KOPT-K1 (cell line): ENCODE measurements around the gene ACER3.

ENCODE experiments used
- H3K27ac ChIP-seq: fragments of 200-600 bp; sonication (generic); 2 replicates; pipeline ENCODE4 v1.5.1; 2016; ENCODE audit warnings: antibody characterized with exemption, mild to moderate bottlenecking, low read depth, low read length; ENCODE audit not compliant: poor library complexity, severe bottlenecking
- H3K36me3 ChIP-seq: fragments of 200-600 bp; sonication (generic); 2 replicates; pipeline ENCODE4 v1.5.1; 2017; ENCODE audit warnings: antibody characterized with exemption, mild to moderate bottlenecking, low read length, moderate library complexity; ENCODE audit not compliant: insufficient read depth
- H3K9me3 ChIP-seq: fragments of 200-600 bp; sonication (generic); 2 replicates; pipeline ENCODE4 v1.5.1; 2017; ENCODE audit warnings: antibody characterized with exemption, low read length, mild to moderate bottlenecking; ENCODE audit not compliant: insufficient read depth, poor library complexity, severe bottlenecking

Gene ACER3

GRCh38 chr11:76831686-76832310 lies 28.9 kb upstream of the ACER3 start:
- H3K27ac ChIP-seq, result no peak overlapping the region
- no peaks in the 10 kb centered on the region for H3K36me3 ChIP-seq
- H3K9me3 ChIP-seq, result no peaks in the 10 kb centered on the region

GRCh38 chr11:76832361-76832760 lies 28.4 kb upstream of the ACER3 start:
- Histone ChIP-seq H3K27ac (no peak overlapping the region), H3K36me3 (no peaks in the 10 kb centered on the region), H3K9me3 (no peaks in the 10 kb centered on the region)

- Histone ChIP-seq H3K36me3 (no peaks in the 10 kb centered on the region), H3K9me3 (no peaks in the 10 kb centered on the region), H3K27ac (no peak overlapping the region)
Measured at GRCh38 chr11:76834151-76834550, 26.6 kb upstream of the ACER3 start.

- H3K27ac ChIP-seq, result no peak overlapping the region
- no peaks in the 10 kb centered on the region for H3K9me3 ChIP-seq
- H3K36me3 ChIP-seq, result no peaks in the 10 kb centered on the region
Measured at GRCh38 chr11:76835036-76835435, 25.7 kb upstream of the ACER3 start.

- H3K27ac ChIP-seq, result no peak overlapping the region
- no peaks in the 10 kb centered on the region for H3K36me3 ChIP-seq
- H3K9me3 ChIP-seq, result no peaks in the 10 kb centered on the region
Measured at GRCh38 chr11:76835928-76836612, 24.6 kb upstream of the ACER3 start.

GRCh38 chr11:76836613-76837291 lies 24.0 kb upstream of the ACER3 start:
- H3K36me3 ChIP-seq, result no peaks in the 10 kb centered on the region
- H3K9me3 ChIP-seq, result no peaks in the 10 kb centered on the region
- H3K27ac ChIP-seq, result no peak overlapping the region

GRCh38 chr11:76837696-76838677 lies 22.7 kb upstream of the ACER3 start:
- Histone ChIP-seq H3K27ac (no peak overlapping the region), H3K9me3 (no peaks in the 10 kb centered on the region), H3K36me3 (no peaks in the 10 kb centered on the region)

- Histone ChIP-seq H3K27ac (no peak overlapping the region), H3K36me3 (no peaks in the 10 kb centered on the region), H3K9me3 (no peaks in the 10 kb centered on the region)
Measured at GRCh38 chr11:76838678-76839068, 22.0 kb upstream of the ACER3 start.

- no peaks in the 10 kb centered on the region for H3K36me3 ChIP-seq
- H3K9me3 ChIP-seq, result no peaks in the 10 kb centered on the region
- H3K27ac ChIP-seq, result no peak overlapping the region
Measured at GRCh38 chr11:76839311-76839710, 21.4 kb upstream of the ACER3 start.

GRCh38 chr11:76841923-76842452 lies 18.7 kb upstream of the ACER3 start:
- Histone ChIP-seq H3K27ac (no peak overlapping the region), H3K36me3 (no peaks in the 10 kb centered on the region), H3K9me3 (no peaks in the 10 kb centered on the region)

- Histone ChIP-seq H3K27ac (no peak overlapping the region), H3K36me3 (no peaks in the 10 kb centered on the region), H3K9me3 (no peaks in the 10 kb centered on the region)
Measured at GRCh38 chr11:76843907-76844306, 16.8 kb upstream of the ACER3 start.

GRCh38 chr11:76844511-76844910 lies 16.2 kb upstream of the ACER3 start:
- no peaks in the 10 kb centered on the region for H3K36me3 ChIP-seq
- no peak overlapping the region for H3K27ac ChIP-seq

GRCh38 chr11:76845069-76845468 lies 15.6 kb upstream of the ACER3 start:
- H3K36me3 ChIP-seq, result no peaks in the 10 kb centered on the region
- H3K27ac ChIP-seq, result no peak overlapping the region
- H3K9me3 ChIP-seq, result no peaks in the 10 kb centered on the region

More at GRCh38 chr11:76844511-76844910, 16.2 kb upstream of the ACER3 start:
- no peaks in the 10 kb centered on the region for H3K9me3 ChIP-seq

- Histone ChIP-seq H3K36me3 (no peaks in the 10 kb centered on the region), H3K9me3 (no peaks in the 10 kb centered on the region), H3K27ac (no peak overlapping the region)
Measured at GRCh38 chr11:76846441-76846840, 14.3 kb upstream of the ACER3 start.
